HG03039 (cell line): ENCODE data around the gene HIP1.
"Not testable (repeated sequence)": the region's sequence is repeated elsewhere in the genome, so short reads cannot be mapped to it uniquely, and the experiment has no call there.

Experiments
- ATAC-seq: cut with Tn5 transposase; IDR thresholded peaks from one replicate; pipeline ENCODE4 v1.9.1; 2021; ENCODE audit warnings: mild to moderate bottlenecking, moderate library complexity; ENCODE audit not compliant: unreplicated experiment

The HIP1 gene

GRCh38 chr7:75619636-75620035 lies 119.1 kb downstream of the HIP1 start:
- ATAC-seq, result no peak

DNA sequence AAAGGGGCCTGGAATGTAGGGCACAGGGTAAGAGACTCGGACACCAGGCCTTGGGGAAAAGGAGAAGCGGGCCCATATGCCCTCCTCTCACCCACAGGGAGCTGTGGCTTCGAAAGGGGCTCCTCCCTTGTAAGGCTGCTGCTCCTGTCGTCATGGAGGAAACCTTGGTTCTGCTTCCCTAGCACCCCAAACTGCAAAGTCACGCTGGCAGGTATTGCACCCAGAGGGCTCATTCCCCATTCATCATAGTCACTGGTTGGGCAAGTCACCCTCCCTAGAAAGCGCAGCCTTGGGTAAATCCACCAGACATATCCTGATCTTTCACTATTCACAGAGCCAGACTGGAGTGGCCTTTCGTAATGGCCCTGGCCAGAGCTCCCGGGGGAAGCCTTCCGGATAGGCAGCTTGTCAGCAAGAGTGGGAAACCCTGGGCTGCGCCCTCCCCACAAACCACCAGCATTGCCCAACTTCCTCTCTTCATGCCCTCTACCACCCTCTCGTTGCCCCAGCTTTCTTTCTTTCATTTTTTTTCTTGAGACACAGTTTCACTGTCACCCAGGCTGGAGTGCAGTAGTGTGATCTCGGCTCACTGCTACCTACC lies 121.0 kb downstream of the HIP1 start:
- no peak for ATAC-seq

- ATAC-seq, result no peak
These were observed 122.1 kb downstream of the HIP1 start for GRCh38 chr7:75616421-75617167.

DNA sequence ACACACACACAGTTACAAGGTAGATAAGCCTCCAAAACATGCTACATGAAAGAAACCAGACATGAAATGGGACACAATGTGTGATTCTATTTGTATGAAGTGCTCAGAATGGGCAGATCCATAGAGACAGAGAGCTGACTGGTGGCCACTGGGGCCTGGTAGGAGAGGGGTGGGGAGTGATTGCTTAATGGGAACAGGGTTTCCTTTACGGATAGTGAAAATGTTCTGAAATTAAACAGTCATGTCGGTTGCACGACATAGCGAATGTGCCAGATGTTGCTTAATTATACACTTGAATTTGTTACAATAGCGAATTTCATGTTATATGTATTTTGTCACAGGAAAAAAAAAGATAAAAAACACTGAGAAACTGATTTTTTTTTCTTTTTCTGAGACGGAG lies 124.3 kb downstream of the HIP1 start:
- ATAC-seq, result no peak

DNA sequence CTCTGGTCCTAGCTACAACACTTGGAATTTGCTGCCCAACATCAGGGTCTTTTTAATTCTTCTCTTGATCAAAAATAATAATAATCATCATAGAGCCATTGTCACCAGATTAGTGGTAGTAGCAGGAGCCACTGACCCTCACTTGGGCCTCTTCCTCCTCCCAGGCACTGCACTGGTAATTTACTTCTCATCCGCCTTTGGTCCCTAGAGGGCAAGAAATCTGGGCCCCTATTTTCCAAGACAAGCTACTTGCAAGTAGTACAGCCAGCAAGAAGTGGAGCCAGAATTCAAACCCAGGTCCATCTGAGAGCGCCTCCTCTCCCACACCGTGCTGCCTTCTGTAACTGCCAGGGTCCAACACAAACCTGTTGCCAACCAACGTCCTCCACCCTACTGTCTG lies 125.4 kb downstream of the HIP1 start:
- no peak for ATAC-seq

- no peak for ATAC-seq
These were observed 127.1 kb downstream of the HIP1 start for GRCh38 chr7:75611557-75612178.

GRCh38 chr7:75609416-75609815 lies 129.3 kb downstream of the HIP1 start:
- ATAC-seq, result not testable (repeated sequence)

DNA sequence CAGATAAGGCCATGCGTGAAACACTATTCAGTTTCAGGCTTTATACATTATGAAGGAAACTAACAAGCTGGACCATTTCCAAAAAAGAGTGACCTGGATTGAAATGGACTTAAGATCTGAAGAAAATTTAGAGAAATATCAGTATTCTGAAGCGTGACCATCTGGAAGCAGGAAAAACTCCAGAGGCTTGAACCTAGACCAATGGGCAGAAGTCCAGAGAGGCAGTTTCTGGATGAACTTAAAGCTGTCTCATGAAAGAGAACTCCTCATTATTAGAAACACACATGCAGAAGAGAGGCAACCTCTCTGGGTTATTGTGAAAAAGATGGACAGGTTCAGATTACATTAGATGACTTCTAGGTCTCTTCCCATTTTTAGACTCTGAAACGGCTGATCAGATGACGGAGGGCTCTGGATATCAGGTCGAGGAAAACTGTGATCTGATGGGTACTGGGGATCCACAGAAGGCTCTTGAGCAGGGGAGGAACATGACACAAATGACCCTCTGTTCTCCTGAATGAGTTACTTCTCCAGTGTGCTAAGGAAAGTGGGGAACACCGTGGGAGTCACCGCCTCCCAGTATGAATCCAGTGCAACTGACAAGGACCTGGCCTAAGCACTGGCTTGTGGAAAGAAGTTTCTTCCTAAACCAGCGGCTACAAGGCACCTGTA lies 130.2 kb downstream of the HIP1 start:
- ATAC-seq, result no peak

DNA sequence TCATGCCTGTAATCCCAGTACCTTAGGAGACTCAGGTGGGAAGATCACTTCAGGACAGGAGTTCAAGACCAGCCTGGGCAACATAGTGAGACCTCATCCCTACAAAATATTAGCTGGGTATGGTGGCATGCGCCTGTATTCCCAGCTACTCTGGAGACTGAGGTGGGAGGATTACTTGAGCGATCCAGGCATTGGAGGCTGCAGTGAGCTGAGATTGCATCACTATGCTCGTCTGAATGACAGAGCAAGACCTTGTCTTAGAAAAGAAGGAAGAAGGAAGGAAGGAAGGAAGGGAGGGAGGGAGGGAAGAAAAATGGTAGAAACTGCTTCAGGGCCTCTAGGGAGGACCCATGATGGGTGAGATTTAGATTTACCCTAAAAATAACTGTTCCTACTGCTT lies 134.3 kb downstream of the HIP1 start:
- ATAC-seq, result no peak

- ATAC-seq, result not testable (repeated sequence)
These were observed 135.9 kb downstream of the HIP1 start for GRCh38 chr7:75602831-75603230.

DNA sequence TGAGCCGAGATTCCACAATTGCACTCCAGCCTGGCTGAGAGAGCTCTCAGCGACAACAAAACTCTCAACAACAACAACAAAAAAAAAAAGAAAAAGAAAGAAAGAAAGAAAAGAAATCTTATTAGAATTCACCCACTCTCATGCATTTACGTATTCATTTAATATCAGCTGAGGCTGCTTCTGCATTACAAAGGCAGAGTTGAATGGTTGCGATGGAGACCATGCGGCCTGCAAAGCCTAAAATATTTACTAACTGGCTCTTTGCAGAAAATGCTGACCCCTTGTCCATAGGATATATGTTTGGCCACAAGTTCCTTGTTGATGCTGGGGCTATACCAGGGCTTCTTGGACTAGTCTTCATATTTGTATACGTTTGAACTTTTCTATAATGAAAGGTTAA lies 137.2 kb downstream of the HIP1 start:
- no peak for ATAC-seq

DNA sequence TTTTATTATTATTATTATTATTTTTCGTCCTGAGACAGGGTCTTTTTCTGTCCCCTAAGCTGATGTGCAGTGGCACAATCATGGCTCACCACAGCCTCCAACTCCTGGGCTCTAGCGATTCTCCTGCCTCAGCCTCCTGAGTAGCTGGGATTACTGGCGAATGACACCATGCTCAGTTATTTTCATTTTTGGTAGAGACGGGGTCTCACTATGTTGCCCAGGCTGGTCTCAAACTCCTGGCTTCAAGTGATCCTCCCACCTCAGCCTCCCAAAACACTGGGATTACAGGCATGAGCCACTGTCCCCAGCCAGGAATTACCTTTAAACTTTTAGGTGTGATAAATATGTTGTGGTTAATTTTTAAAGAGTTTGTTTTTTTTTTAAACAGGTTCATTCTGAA lies 138.0 kb downstream of the HIP1 start:
- ATAC-seq, result not testable (repeated sequence)

DNA sequence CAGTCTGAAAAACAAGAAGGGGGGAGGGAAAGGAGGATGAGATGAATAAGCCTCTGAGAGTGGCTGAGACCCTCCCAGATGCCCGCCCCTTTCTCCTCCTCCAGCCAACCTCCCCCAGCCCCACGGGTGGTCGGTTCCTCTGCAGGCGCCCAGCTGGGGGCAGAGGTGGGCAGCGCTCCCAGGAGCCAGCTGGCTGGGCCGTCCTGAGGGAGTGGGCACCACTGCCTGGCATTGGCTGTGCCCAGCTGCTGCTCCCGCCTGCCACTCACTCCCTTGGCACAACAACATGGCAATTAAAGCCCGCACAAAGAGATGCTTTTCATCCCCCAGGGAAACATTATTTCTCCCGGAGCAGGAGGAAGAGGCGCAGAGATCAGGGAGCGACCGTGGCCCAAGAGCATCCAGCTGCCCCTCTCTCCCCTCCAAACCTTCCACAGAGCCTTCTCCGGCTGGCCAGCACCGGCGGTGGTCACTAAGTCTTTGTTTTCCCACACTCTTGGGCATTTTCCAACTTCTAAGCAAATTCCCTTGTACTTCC lies 139.4 kb downstream of the HIP1 start:
- no peak for ATAC-seq

- no peak for ATAC-seq
These were observed 141.8 kb downstream of the HIP1 start for GRCh38 chr7:75596727-75597614.

DNA sequence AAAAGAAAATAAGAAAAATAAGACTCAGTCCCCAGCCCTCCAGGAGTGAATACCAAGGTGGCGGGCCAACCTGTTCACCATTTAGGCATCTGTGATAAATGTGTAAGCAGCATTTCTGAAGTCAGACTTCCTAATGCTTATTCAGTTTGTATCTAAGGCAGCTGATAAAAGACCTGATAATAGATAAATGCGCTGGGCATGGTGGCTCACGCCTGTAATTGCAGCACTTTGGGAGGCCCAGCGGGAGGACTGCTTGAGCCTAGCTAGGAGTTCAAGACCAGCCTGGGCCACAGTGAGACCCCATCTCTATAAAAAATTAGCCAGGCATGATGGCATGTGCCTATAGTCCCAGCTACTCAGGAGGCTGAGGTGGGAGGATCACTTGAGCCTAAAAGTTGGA lies 143.0 kb downstream of the HIP1 start:
- ATAC-seq, result no peak

GRCh38 chr7:75593500-75594184 lies 145.1 kb downstream of the HIP1 start:
- ATAC-seq, result not testable (repeated sequence)

GRCh38 chr7:75591467-75592255 lies 147.1 kb downstream of the HIP1 start:
- ATAC-seq, result no peak

DNA sequence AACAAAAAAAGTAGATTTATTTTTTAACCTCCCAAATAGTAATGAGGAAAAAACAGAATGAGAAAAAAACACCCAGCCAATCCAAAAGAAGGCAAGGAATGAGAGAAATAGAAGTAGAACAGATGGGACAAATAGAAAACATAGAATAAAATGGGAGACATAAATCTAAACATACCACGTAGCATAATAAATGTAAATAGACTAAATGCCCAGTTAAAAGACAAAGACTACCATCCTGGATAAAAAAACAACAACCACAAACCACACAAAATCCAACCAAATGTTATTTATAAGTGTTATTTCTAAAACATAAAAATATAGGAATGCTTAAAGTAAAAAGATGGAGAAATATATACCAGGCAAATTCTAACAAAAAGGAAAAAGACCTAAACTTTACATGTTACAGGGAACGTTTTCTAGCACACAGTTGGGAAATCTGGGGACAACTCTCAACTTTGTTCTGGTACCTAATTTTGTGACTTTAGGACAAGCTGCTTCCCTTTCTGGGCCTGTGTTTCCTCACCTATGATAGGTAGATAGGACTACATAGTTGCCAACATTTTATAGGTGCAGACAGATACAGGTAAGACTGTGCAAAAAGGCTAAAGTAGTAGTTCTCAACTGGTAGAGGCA lies 148.3 kb downstream of the HIP1 start:
- ATAC-seq, result no peak

DNA sequence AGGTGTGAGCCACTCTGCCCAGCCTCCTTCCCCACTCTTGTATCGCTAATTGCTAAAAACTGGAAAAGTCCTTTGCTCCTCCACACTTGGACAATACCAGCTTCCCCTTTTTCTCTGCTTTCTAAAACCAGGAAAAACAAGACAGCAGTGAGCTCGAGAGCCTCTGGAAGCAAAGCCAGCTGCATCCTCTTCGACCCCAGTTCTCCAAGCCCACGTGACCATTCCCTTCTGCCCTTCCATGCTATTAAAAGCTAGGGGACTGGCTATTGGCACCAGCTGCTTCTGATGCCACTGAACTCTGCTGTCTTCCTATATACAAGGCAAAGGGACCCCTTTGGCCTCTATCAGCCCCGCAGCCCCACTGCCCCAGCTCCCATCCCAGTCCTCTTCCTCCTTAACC lies 154.4 kb downstream of the HIP1 start:
- ATAC-seq, result no peak
